AG10803 (cell line): ENCODE results near the gene FBXO8.

Experiments used
- DNase-seq: peaks from one replicate; pipeline ENCODE4 v3.0.0; 2010; ENCODE audit warnings: low read depth
- H3K4me3 ChIP-seq: 2 replicates; pipeline ENCODE4 v1.5.1; 2011; ENCODE audit warnings: mild to moderate bottlenecking, low read length, control low read depth
- CTCF ChIP-seq: conservative IDR thresholded peaks from 2 replicates; pipeline ENCODE4 v1.5.1; 2011; ENCODE audit warnings: mild to moderate bottlenecking, low read length, control low read depth, inconsistent platforms

FBXO8 gene

GRCh38 chr4:174260099-174260498, 23.4 kb downstream of the FBXO8 start:
- H3K4me3 ChIP-seq = no peak overlapping the region
- TF ChIP-seq CTCF = no peak
- DNase-seq = peak; percentile 85

DNA sequence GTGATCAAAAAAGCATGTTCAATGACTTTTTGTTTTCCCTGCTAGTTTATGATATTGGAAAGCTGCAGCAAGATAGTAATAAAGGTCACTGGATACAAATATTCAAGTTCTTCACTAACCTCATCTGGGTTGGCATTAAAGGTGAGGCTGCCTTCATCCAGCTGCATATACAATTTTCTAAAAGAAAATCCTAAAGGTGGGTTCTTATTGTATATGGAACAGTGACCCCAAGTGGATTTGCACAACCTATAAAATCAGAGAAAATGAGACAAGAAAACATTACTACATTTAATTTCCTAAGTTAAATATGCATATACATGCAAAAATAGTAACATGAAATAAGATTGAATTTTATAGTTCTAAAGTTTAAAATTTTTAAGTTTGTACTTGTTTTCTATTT, 23.9 kb downstream of the FBXO8 start:
- no peak for DNase-seq
- no peak for TF ChIP-seq CTCF
- H3K4me3 ChIP-seq = no peak overlapping the region

GRCh38 chr4:174256277-174256713, 27.2 kb downstream of the FBXO8 start:
- H3K4me3 ChIP-seq = no peak overlapping the region
- peak; percentile 34 for DNase-seq
- TF ChIP-seq CTCF = no peak

DNA sequence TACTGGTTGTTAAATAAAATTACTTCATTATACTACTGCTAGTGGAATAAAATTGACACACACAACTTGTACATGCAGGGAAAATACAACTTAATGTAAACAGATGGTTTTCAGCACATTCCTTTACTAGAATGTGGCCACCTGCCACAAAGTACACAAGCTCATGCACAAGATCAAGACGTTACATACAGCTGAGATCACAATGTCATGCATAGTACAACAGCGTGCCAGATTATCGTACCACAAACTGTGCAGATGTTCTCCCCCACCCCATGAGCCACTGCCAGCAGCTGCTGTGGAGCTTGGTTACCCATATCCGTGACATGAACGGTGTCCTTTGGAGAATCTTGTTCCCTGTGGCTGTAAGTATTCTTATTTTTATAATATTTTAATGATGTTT, 27.7 kb downstream of the FBXO8 start:
- TF ChIP-seq CTCF = no peak
- H3K4me3 ChIP-seq = no peak overlapping the region
- peak; percentile 46 for DNase-seq

DNA sequence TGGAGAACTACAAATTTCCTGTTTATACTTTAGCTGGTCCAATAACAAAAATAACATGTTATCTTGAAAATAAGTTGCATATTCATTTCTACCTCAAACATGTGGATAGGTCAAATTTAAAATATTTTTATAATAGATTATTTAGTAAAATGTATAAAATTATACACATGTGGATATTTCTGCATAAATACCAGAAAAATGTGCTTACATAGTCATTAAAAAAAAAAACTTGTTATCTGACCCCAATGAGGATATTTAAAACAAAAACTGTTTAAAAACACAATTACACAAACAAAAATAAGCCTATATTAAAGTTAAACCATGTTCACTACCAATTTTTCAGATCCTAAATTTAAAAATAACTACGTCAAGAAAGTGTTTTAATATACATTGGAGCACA, 28.1 kb downstream of the FBXO8 start:
- no peak for TF ChIP-seq CTCF
- H3K4me3 ChIP-seq = no peak overlapping the region
- DNase-seq = no peak

DNA sequence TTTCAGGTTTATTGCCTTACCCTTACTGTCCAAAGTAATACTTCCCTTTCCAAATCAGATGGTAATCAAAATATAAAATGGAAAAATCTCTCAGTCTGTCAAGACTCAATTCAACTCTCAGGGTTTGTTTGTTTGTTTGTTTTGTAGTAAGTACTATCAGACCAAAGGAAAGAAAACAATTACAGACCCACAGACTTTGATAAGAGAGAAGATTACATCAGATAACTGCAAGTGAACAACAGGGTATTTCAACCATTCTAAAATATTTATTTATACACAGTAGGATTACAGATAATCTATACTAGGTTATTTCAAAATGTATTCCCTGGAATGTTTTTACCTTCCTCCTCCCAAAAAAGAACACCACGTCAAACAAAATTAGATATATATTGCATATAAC, 28.9 kb downstream of the FBXO8 start:
- H3K4me3 ChIP-seq = no peak overlapping the region
- no peak for TF ChIP-seq CTCF
- DNase-seq = no peak

- H3K4me3 ChIP-seq = no peak overlapping the region
- DNase-seq = no peak
- no peak for TF ChIP-seq CTCF
Observed at GRCh38 chr4:174252412-174252811, 31.1 kb downstream of the FBXO8 start.
